Endothelial cell of umbilical vein (primary cell): ENCODE results near the gene DDIT3. TPM values are rescaled to one million over a fixed set of nuclear protein-coding genes. Genes with fewer than 3 reads are reported as not detected.

Experiments used
- BruUV-seq: library from RNA; stranded (reverse); fragments of 400-500 nt; replicated peaks from 2 replicates; lab custom pipeline; 2021; lab: Mats Ljungman, UMichigan
- CTCF ChIA-PET: fragments of 300-600, 350-600 bp; sonication (Branson Sonifier 250); formaldehyde crosslinking; loops from one replicate; lab custom pipeline; 2021; ENCODE audit warnings: antibody characterized with exemption, inconsistent platforms; lab: Charles Lee
- POLR2A ChIA-PET: fragments of 300-600, 350-600 bp; sonication (Branson Sonifier 250); formaldehyde crosslinking; loops from one replicate; lab custom pipeline; 2021; ENCODE audit warnings: antibody characterized with exemption, inconsistent platforms; lab: Charles Lee
- DNase-seq: peaks from one replicate; pipeline ENCODE4 v3.0.0-alpha.2; 2011; ENCODE audit warnings: low read depth, low spot score
- FAIRE-seq: peaks from 2 replicates; lab custom pipeline; 2011; peaks lifted over from hg19 to GRCh38; lab: Jason Lieb, UNC
- H2AFZ ChIP-seq: 2 replicates; pipeline ENCODE4 v1.6.0; 2012; ENCODE audit warnings: low read depth, low read length, control low read depth, inconsistent platforms
- H3K27ac ChIP-seq: 2 replicates; pipeline ENCODE4 v1.5.1; 2011; ENCODE audit warnings: low read depth, mild to moderate bottlenecking, control low read depth, low read length, moderate library complexity; ENCODE audit not compliant: insufficient read depth
- H3K27me3 ChIP-seq, 2 experiments: 2 replicates each; pipeline versions ENCODE4 v1.6.0 to v1.6.1; 2011; ENCODE audit warnings: low read length in 2 of 2, mixed read lengths in 1 of 2; ENCODE audit not compliant: control insufficient read depth in 2 of 2, insufficient read depth in 2 of 2
- H3K36me3 ChIP-seq, 2 experiments: 2 replicates in 1 of 2; 3 replicates in 1 of 2; pipeline ENCODE4 v1.5.1; 2011; ENCODE audit warnings: low read length in 2 of 2, mild to moderate bottlenecking in 1 of 2, moderate library complexity in 1 of 2; ENCODE audit not compliant: control insufficient read depth in 2 of 2, insufficient read depth in 2 of 2; ENCODE audit errors: extremely low read depth in 1 of 2
- H3K4me1 ChIP-seq: 3 replicates; pipeline ENCODE4 v1.5.1; 2011; ENCODE audit warnings: mild to moderate bottlenecking, low read length; ENCODE audit not compliant: control insufficient read depth, insufficient read depth; ENCODE audit errors: extremely low read depth
- H3K4me2 ChIP-seq: 2 replicates; pipeline ENCODE4 v1.6.1; 2011; ENCODE audit warnings: low read length, control low read depth, mixed read lengths; ENCODE audit not compliant: insufficient read depth
- H3K4me3 ChIP-seq, 3 experiments: fragments of 200-600 bp in 1 of 3; sonication (generic), shearing (Covaris generic) in 1 of 3; replicated peaks in 1 of 3; 2 replicates each; pipeline ENCODE4 v1.5.1; 2011 to 2016; ENCODE audit warnings: control low read depth in 3 of 3, low read length in 3 of 3, mild to moderate bottlenecking in 2 of 3, inconsistent platforms in 1 of 3, low read depth in 1 of 3, moderate library complexity in 1 of 3; ENCODE audit not compliant: insufficient read depth in 1 of 3
- H3K79me2 ChIP-seq: 2 replicates; pipeline ENCODE4 v1.6.0; 2012; ENCODE audit warnings: low read length, inconsistent platforms; ENCODE audit not compliant: control insufficient read depth, insufficient read depth
- H3K9ac ChIP-seq: replicated peaks from 2 replicates; pipeline ENCODE3; 2011; ENCODE audit warnings: low read length, control low read depth; ENCODE audit not compliant: insufficient read depth; ENCODE audit errors: extremely low read depth
- H3K9me1 ChIP-seq: replicated peaks from 3 replicates; pipeline ENCODE4 v1.6.0; 2011; ENCODE audit warnings: mild to moderate bottlenecking, low read length; ENCODE audit not compliant: control insufficient read depth, insufficient read depth; ENCODE audit errors: extremely low read depth
- H3K9me3 ChIP-seq: replicated peaks from 2 replicates; pipeline ENCODE4 v1.5.1; 2012; ENCODE audit warnings: low read length, inconsistent platforms; ENCODE audit not compliant: control insufficient read depth, insufficient read depth
- H4K20me1 ChIP-seq: replicated peaks from 2 replicates; pipeline ENCODE3; 2011; ENCODE audit warnings: mild to moderate bottlenecking, low read length; ENCODE audit not compliant: control insufficient read depth, insufficient read depth; ENCODE audit errors: extremely low read depth
- EZH2 ChIP-seq: IDR thresholded peaks from 2 replicates; pipeline ENCODE4 v1.6.1; 2012; ENCODE audit warnings: borderline replicate concordance, low read depth, mild to moderate bottlenecking, moderate library complexity, low read length, inconsistent platforms; ENCODE audit not compliant: severe bottlenecking
- FOS ChIP-seq: IDR thresholded peaks from 2 replicates; pipeline ENCODE4 v1.6.1; 2011; ENCODE audit warnings: mild to moderate bottlenecking, low read length, moderate library complexity, borderline replicate concordance; ENCODE audit not compliant: insufficient read depth
- GATA2 ChIP-seq: IDR thresholded peaks from 2 replicates; pipeline ENCODE4 v1.7.0; 2011; ENCODE audit warnings: low read depth, mild to moderate bottlenecking, moderate library complexity, mixed read lengths, low read length; ENCODE audit not compliant: insufficient read length, insufficient read depth
- JUN ChIP-seq: IDR thresholded peaks from 2 replicates; pipeline ENCODE4 v1.6.1; 2011; ENCODE audit warnings: borderline replicate concordance, low read depth; ENCODE audit not compliant: insufficient read length, insufficient read depth
- MYC ChIP-seq: IDR thresholded peaks from one replicate; pipeline ENCODE4 v1.6.1; 2011; ENCODE audit warnings: mild to moderate bottlenecking, low read depth, low read length
- POLR2A ChIP-seq: IDR thresholded peaks from 2 replicates; pipeline ENCODE4 v1.6.1; 2012; ENCODE audit warnings: low read depth, mild to moderate bottlenecking, control low read depth, low read length
- POLR2AphosphoS5 ChIP-seq: IDR thresholded peaks from 2 replicates; pipeline ENCODE4 v1.6.1; 2012; ENCODE audit warnings: low read depth, mild to moderate bottlenecking, control low read depth, low read length, moderate library complexity; ENCODE audit not compliant: insufficient read depth
- dilution Hi-C: fragments of 300-500 bp; cut with MboI; formaldehyde crosslinking; loops from one replicate; pipeline ENCODE4 v1.15.0; 2019; ENCODE audit warnings: low sequenced_read_pairs; ENCODE audit not compliant: extremely low pct_ligation_motif_present
- intact Hi-C: fragments of 100-400 bp; cut with micrococcal nuclease; formaldehyde crosslinking; loops from one replicate; pipeline ENCODE4 v1.10.0; 2022
- polyA plus RNA-seq, 4 experiments: library from polyadenylated mRNA; depleted of rRNA in 3 of 4; stranded (reverse) in 3 of 4; unstranded in 1 of 4; fragments of >200 nt; gene quantifications; 2 replicates each; pipeline versions ENCODE4 v1.2.1 to v1.2.3, GENCODE V29; 2011 to 2012; ENCODE audit warnings: missing spikeins in 1 of 4
- total RNA-seq: library from RNA; stranded (reverse); gene quantifications from 2 replicates; pipeline ENCODE4 v1.2.3, GENCODE V29; 2021
- TF ChIP-seq, protein P1 (sequence below), 2 donors: IDR thresholded peaks; 1 replicate in 1 of 2; 2 replicates in 1 of 2; pipeline ENCODE4 v1.5.1; 2011; ENCODE audit warnings: low read length in 2 of 2, mild to moderate bottlenecking in 2 of 2, moderate library complexity in 2 of 2, control low read depth in 1 of 2, inconsistent platforms in 1 of 2, low read depth in 1 of 2; ENCODE audit not compliant: insufficient read depth in 1 of 2; ENCODE audit errors: extremely low read depth in 1 of 2
- TF ChIP-seq, protein P2 (sequence below): IDR thresholded peaks from 2 replicates; pipeline ENCODE4 v1.6.1; 2011; ENCODE audit not compliant: insufficient read depth, insufficient read length

The DDIT3 gene
- total and polyA plus RNA-seq, 2 donors (not counting 3 experiments of a cell fraction or from before 2014, with no cell fraction given) = 13.7 to 22.0 TPM

DNA sequence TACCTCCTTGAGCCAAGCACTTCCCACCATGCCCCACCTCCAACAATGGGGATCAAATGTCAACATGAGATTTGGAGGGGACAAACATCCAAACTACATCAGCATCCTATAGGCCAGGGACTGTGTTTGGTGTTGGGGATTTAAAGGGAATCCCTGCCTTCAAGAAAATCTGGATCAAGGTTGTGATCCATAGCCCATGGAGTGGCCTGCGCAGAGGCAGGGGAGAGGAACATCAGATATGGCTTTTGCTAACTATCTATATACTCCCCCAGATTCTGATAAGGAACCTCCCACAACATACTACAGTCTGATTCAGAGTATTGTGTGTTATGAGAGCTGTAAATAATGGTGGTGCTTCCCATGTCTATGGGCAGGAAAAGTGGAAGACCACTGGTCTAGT lies 34.6 kb upstream of the DDIT3 start:
- Histone ChIP-seq H3K9me3 (no peaks in the 10 kb centered on the region), H3K79me2 (no peaks in the 10 kb centered on the region), H2AFZ (no peak overlapping the region), H4K20me1 (no peaks in the 10 kb centered on the region), H3K36me3 (no peaks in the 10 kb centered on the region), H3K9me1 (no peaks in the 10 kb centered on the region), H3K27me3 (peaks cover 31 to 38% of the 10 kb centered on the region in 2 experiments), H3K27ac (no peak overlapping the region), H3K9ac (no peak overlapping the region), H3K4me2 (no peak overlapping the region), H3K4me3 (no peak overlapping the region), H3K4me1 (no peaks in the 10 kb centered on the region)
- intact Hi-C loops = no loop called here
- TF ChIP-seq, protein P1, sequence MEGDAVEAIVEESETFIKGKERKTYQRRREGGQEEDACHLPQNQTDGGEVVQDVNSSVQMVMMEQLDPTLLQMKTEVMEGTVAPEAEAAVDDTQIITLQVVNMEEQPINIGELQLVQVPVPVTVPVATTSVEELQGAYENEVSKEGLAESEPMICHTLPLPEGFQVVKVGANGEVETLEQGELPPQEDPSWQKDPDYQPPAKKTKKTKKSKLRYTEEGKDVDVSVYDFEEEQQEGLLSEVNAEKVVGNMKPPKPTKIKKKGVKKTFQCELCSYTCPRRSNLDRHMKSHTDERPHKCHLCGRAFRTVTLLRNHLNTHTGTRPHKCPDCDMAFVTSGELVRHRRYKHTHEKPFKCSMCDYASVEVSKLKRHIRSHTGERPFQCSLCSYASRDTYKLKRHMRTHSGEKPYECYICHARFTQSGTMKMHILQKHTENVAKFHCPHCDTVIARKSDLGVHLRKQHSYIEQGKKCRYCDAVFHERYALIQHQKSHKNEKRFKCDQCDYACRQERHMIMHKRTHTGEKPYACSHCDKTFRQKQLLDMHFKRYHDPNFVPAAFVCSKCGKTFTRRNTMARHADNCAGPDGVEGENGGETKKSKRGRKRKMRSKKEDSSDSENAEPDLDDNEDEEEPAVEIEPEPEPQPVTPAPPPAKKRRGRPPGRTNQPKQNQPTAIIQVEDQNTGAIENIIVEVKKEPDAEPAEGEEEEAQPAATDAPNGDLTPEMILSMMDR (IDR thresholded peaks at IDR 0.05; ENCODE audit: extremely low read depth in 1 of 2, insufficient read depth in 1 of 2, low read depth in 1 of 2, low read length in 2 of 2) = no peak
- TF ChIP-seq MYC = no peak
- TF ChIP-seq EZH2 = no peak
- TF ChIP-seq GATA2 = no peak
- DNase-seq (no peak), FAIRE-seq (no peak)
- ChIA-PET POLR2A (no interaction called here), CTCF (no interaction called here)
- dilution Hi-C loops = no loop called here
- BruUV-seq = no TSS peak

DNA sequence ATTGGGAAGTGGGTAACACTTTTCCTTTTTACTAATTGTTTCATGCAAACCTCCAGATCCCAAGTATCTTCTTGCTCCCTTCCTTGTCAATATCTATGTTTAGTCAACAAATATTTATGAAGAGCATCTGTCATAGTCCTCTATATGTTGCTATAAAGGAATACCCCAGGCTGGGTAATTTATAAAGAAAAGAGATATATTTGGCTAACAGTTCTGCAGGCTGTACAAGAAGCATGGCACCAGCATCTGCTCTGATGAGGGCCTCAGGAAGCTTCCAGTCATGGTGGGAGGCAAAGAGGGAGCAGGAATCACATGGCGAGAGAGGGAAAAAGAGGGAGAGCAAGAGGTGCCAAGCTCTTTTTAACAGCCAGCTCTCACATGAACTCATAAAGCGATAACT lies 34.1 kb upstream of the DDIT3 start:
- Histone ChIP-seq H3K9me1 (no peaks in the 10 kb centered on the region), H3K79me2 (no peaks in the 10 kb centered on the region), H3K27me3 (peaks cover 33 to 40% of the 10 kb centered on the region in 2 experiments), H4K20me1 (no peaks in the 10 kb centered on the region), H2AFZ (no peak overlapping the region), H3K4me1 (no peaks in the 10 kb centered on the region), H3K9me3 (no peaks in the 10 kb centered on the region), H3K27ac (no peak overlapping the region), H3K9ac (no peak overlapping the region), H3K4me3 (no peak overlapping the region), H3K4me2 (no peak overlapping the region), H3K36me3 (no peaks in the 10 kb centered on the region)
- FAIRE-seq (no peak), DNase-seq (no peak)
- TF ChIP-seq, protein P2, sequence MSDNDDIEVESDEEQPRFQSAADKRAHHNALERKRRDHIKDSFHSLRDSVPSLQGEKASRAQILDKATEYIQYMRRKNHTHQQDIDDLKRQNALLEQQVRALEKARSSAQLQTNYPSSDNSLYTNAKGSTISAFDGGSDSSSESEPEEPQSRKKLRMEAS = no peak
- TF ChIP-seq EZH2 = no peak
- TF ChIP-seq POLR2A = no peak
- no peak for TF ChIP-seq POLR2AphosphoS5
- TF ChIP-seq, protein P1 (IDR thresholded peaks at IDR 0.05; ENCODE audit: extremely low read depth in 1 of 2, insufficient read depth in 1 of 2, low read depth in 1 of 2, low read length in 2 of 2) = no peak
- TF ChIP-seq GATA2 = no peak
- no peak for TF ChIP-seq JUN
- TF ChIP-seq MYC = no peak
- no peak for TF ChIP-seq FOS
- intact Hi-C loops = no loop called here
- no TSS peak for BruUV-seq
- ChIA-PET POLR2A (no interaction called here), CTCF (no interaction called here)
- dilution Hi-C loops = no loop called here
